Jurkat, Clone E6-1 (cell line): ENCODE data around the gene TRIM17.

ENCODE experiments used
- DNase-seq: peaks from one replicate; pipeline ENCODE4 v3.0.0-alpha.2; 2011; ENCODE audit warnings: low read depth, low spot score
- H3K4me3 ChIP-seq: 2 replicates; pipeline ENCODE4 v1.5.1; 2011; ENCODE audit warnings: mild to moderate bottlenecking, low read length, control low read depth, moderate library complexity

The TRIM17 gene

GRCh38 chr1:228424685-228425660 lies 8.3 kb upstream of the TRIM17 start:
- DNase-seq = no peak
- H3K4me3 ChIP-seq = no peak overlapping the region

GRCh38 chr1:228423404-228424053 lies 6.9 kb upstream of the TRIM17 start:
- no peak overlapping the region for H3K4me3 ChIP-seq
- DNase-seq = no peak

DNA sequence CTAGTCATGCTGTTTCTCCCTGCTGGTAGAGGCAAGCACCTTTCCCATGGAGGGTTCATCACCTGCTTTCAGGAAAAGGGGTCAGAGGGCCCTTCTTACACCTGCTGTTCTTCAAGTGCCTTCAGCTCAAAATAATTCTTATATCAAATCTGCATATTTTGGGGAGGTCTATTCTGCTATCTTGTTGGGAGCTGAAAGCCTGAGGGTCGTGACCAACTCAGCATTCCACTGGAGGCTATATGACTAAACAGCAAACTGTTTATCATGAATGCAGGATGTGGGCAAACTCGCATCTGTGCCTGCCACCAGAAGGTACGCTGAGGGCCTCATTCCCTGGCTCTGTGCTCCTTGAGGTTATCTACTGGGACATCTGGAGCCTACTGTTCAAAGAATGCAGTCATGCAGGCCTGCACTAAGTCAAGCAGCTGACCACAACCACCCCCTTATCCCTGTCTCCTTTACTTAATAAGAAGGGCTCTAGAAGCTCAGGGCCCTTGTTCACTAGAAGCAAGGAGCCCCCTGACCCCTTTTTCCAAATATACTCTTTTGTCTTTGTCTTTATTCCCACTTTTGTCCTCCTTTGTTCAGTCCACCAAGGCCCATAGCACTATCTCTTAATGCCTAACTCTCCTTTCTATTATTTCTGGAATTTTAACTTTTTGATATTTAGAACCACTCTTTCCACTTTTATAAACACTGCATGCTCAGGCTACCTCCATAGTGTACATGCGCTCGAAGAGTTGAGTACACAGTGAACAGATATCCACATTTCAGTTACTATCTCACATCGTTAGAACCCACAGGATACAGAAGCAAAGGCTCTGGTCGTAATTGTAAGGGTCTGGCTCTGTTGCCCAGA lies 4.5 kb upstream of the TRIM17 start:
- DNase-seq = peak; percentile 92
- H3K4me3 ChIP-seq = no peak overlapping the region; the same call in 1 of the 2 replicates

DNA sequence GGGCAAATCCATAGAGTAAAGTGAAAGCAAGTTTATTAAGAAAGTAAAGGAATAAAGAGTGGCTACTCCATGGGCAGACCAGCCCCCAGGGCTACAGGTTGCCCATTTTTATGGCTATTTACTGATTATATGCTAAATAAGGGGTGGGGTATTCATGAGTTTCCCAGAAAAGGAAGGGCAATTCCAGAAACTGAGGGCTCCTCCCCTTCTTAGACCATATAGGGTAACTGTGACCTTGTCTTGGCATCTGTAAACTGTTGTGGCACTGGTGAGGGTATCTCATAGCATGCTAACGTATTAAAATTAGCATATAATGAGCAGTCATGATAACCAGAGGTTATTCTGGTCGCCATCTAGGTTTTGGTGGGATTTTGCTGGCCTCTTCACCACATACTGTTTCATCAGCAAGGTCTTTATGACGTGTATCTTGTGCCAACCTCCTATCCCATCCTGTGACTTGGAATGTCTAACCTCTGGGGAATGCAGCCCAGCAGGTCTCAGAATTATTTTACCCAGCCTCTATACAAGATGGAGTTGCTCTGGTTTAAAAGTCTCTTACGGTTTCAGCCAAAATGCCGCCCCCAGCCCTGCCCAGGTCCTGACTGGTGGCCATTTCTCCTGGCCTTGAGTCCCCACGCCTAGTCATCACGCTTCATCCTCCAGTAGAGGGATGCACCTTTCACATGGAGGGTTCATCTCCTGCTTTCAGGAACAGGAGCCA lies 982 bp upstream of the TRIM17 start:
- no peak overlapping the region for H3K4me3 ChIP-seq
- no peak for DNase-seq

DNA sequence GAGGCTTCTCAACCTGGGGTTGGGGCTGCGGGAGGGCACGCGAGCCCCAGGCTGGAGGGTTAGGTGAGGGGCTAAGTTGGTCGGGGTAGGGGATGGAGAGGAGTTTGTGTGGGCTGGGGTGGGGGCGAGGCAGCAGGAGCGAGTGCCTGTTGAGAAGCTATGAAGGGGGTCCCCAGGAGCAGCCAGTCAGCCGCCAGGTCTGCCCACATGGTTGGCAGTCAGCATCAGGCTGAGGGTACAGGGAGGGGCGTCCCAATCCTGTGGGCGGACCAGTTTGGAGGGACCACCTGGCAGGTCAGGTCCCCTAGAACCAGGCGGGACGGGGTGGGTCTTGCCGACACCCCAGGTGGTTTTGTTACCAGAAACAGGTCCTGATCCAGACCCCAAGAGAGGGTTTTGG lies 400 bp upstream of the TRIM17 start:
- no peak for DNase-seq
- no peak overlapping the region for H3K4me3 ChIP-seq

- no peak overlapping the region for H3K4me3 ChIP-seq
- no peak for DNase-seq
These were observed 826 bp downstream of the TRIM17 start for GRCh38 chr1:228415853-228416216.

- no peak overlapping the region for H3K4me3 ChIP-seq
These were observed 1.4 kb downstream of the TRIM17 start for GRCh38 chr1:228415221-228415620.

GRCh38 chr1:228414511-228415211 lies 2.0 kb downstream of the TRIM17 start:
- no peak for DNase-seq
- no peak overlapping the region for H3K4me3 ChIP-seq

More at GRCh38 chr1:228415221-228415620, 1.4 kb downstream of the TRIM17 start:
- DNase-seq = no peak

- no peak overlapping the region for H3K4me3 ChIP-seq
- no peak for DNase-seq
These were observed 3.2 kb downstream of the TRIM17 start for GRCh38 chr1:228413241-228414010.

GRCh38 chr1:228411548-228412430 lies 4.9 kb downstream of the TRIM17 start:
- DNase-seq = no peak
- no peak overlapping the region for H3K4me3 ChIP-seq

DNA sequence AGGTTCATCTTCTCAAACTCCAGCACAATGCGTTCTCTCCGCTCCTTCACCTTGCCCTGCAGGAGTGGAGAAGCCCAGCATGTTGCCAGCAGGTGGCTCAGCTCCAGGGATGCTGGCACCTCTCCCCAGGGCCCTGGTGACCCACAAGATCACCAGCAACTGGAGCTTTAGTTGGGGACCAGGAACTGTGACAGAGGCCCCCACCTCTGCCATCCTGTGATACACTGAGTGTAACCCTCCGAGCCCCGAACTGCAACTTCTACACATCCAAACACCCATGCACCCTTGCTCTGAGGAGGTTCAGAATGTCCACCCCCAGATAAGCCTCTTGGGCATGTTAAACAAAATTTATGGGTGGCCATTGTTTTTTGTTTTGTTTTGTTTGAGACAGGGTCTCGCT lies 5.5 kb downstream of the TRIM17 start:
- no peak overlapping the region for H3K4me3 ChIP-seq
- no peak for DNase-seq

DNA sequence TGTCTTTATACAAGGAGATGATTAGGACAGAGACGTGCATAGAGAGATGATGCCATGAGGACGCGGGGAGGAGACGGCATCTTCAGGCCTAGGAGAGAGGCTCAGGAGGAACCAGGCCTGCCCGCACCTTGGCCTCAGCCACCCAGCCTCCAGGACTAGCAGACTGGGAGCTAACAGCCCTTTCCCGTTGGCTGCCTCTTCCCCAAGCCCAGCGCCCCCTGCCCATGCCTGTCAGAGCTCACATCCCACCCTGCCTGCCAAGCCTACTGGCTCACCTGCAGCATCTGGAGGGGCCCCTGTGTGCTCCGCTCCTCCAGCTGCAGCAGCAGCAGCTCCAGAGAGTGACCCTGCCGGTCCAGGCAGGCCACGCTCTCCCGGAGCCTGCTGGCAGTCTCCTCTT lies 6.0 kb downstream of the TRIM17 start:
- no peak for DNase-seq
- H3K4me3 ChIP-seq = no peak overlapping the region

- H3K4me3 ChIP-seq = no peak overlapping the region
- no peak for DNase-seq
These were observed 6.6 kb downstream of the TRIM17 start for GRCh38 chr1:228410015-228410414.

DNA sequence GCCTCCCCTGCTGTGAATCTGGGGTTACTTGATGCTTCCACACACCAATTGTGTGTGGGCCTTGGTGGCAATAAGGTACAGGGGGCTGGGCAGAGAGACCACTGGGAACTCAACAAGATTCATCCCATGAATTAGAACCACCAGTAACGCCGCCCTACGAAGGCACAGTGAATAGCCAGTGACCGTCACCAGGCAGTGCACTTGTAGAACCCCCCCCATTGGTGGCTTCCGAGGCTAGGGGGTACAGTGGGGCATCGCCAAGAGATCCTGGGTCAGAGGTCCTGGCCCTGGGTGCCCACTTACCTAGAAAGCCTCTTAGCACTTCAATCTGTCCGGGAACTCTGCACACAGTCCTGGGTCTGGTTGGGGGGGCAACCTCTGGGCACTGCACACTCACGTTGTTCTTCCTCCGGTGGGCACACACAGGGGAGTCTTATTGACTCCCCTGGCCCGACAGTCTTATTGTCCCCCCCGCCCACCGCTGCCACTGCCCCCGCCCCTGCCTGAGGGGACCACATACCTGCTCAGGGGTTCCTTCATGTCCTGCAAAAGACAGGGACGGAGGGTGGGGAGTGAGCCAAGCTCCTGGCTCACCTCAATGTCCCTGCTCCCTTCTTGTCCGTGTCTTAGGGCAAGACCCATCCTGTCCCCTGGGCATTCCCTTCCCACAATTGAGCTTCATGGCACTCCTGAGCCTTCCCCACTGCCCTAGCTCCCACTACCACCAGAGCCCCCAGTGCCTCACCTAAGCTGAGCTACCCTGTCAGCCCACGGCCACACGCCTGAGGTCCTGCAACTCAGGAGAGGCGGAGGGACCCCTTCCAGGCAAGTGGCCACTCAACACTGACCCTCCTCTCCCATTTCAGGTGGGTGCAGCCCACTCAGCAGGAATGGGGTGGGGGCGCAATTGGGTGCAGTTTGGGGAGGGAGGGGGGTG lies 7.5 kb downstream of the TRIM17 start:
- no peak overlapping the region for H3K4me3 ChIP-seq
- DNase-seq = no peak

GRCh38 chr1:228408041-228408868 lies 8.4 kb downstream of the TRIM17 start:
- no peak overlapping the region for H3K4me3 ChIP-seq

More at GRCh38 chr1:228408041-228408868, 8.4 kb downstream of the TRIM17 start:
- no peak for DNase-seq
